Keratinocyte (primary cell): ENCODE measurements around the gene HOXC4. TPM values are rescaled to one million over a fixed set of nuclear protein-coding genes. Genes with fewer than 3 reads are reported as not detected.

Source experiments
- DNase-seq: peaks from one replicate; pipeline ENCODE4 v3.0.0-alpha.2; 2011; ENCODE audit warnings: low read depth, missing footprints, low spot score
- FAIRE-seq: peaks from 2 replicates; lab custom pipeline; 2011; peaks lifted over from hg19 to GRCh38; lab: Jason Lieb, UNC
- H2AFZ ChIP-seq: 2 replicates; pipeline ENCODE4 v1.6.0; 2012; ENCODE audit warnings: low read length, control low read depth, inconsistent platforms; ENCODE audit not compliant: control insufficient read depth
- H3K27ac ChIP-seq: 2 replicates; pipeline ENCODE4 v1.5.1; 2011; ENCODE audit warnings: low read length; ENCODE audit not compliant: control insufficient read depth, insufficient read depth
- H3K27me3 ChIP-seq: 3 replicates; pipeline ENCODE4 v1.6.0; 2011; ENCODE audit warnings: low read length; ENCODE audit not compliant: control insufficient read depth, insufficient read depth; ENCODE audit errors: extremely low read depth
- H3K36me3 ChIP-seq, 2 experiments: 2 replicates in 1 of 2; 3 replicates in 1 of 2; pipeline ENCODE4 v1.5.1; 2011; ENCODE audit warnings: low read length in 2 of 2, mild to moderate bottlenecking in 1 of 2; ENCODE audit not compliant: control insufficient read depth in 2 of 2, insufficient read depth in 2 of 2; ENCODE audit errors: extremely low read depth in 1 of 2
- H3K4me1 ChIP-seq: 3 replicates; pipeline ENCODE4 v1.5.1; 2011; ENCODE audit warnings: low read length; ENCODE audit not compliant: control insufficient read depth, insufficient read depth; ENCODE audit errors: extremely low read depth
- H3K4me2 ChIP-seq: 3 replicates; pipeline ENCODE4 v1.6.0; 2011; ENCODE audit warnings: low read depth, low read length; ENCODE audit not compliant: control insufficient read depth, insufficient read depth; ENCODE audit errors: extremely low read depth
- H3K4me3 ChIP-seq, 3 experiments: fragments of 200-600 bp in 1 of 3; sonication (generic) in 1 of 3; 2 replicates in 2 of 3; 3 replicates in 1 of 3; pipeline ENCODE4 v1.5.1; 2011 to 2016; ENCODE audit warnings: low read length in 3 of 3, mild to moderate bottlenecking in 3 of 3, control low read depth in 2 of 3, inconsistent platforms in 1 of 3, low read depth in 1 of 3, mixed read lengths in 1 of 3, mixed run types in 1 of 3, moderate library complexity in 1 of 3; ENCODE audit not compliant: control insufficient read depth in 2 of 3, insufficient read depth in 2 of 3; ENCODE audit errors: extremely low read depth in 1 of 3
- H3K79me2 ChIP-seq: 2 replicates; pipeline ENCODE4 v1.6.0; 2012; ENCODE audit warnings: low read length; ENCODE audit not compliant: control insufficient read depth, insufficient read depth
- H3K9ac ChIP-seq: 3 replicates; pipeline ENCODE4 v1.6.0; 2011; ENCODE audit warnings: low read length; ENCODE audit not compliant: control insufficient read depth, insufficient read depth; ENCODE audit errors: extremely low read depth
- H3K9me1 ChIP-seq: 3 replicates; pipeline ENCODE4 v1.6.0; 2011; ENCODE audit warnings: low read length; ENCODE audit not compliant: control insufficient read depth, insufficient read depth; ENCODE audit errors: extremely low read depth
- H3K9me3 ChIP-seq: 2 replicates; pipeline ENCODE4 v1.5.1; 2012; ENCODE audit warnings: low read depth, low read length; ENCODE audit not compliant: control insufficient read depth
- H4K20me1 ChIP-seq: 3 replicates; pipeline ENCODE4 v1.6.0; 2011; ENCODE audit warnings: low read length; ENCODE audit not compliant: control insufficient read depth, insufficient read depth; ENCODE audit errors: extremely low read depth
- CTCF ChIP-seq, 3 experiments: IDR thresholded peaks in 1 of 3; conservative IDR thresholded peaks in 1 of 3; optimal IDR thresholded peaks in 1 of 3; 2 replicates in 2 of 3; 3 replicates in 1 of 3; pipeline versions ENCODE3 to v1.5.1; 2011; ENCODE audit warnings: low read length in 3 of 3, mild to moderate bottlenecking in 3 of 3, moderate library complexity in 2 of 3, control low read depth in 1 of 3, inconsistent platforms in 1 of 3; ENCODE audit not compliant: insufficient read depth in 2 of 3; ENCODE audit errors: extremely low read depth in 1 of 3
- EZH2 ChIP-seq: IDR thresholded peaks from one replicate; pipeline ENCODE4 v1.6.1; 2012; ENCODE audit warnings: inconsistent platforms, mild to moderate bottlenecking, low read length, moderate library complexity
- dilution Hi-C: fragments of 300-500 bp; cut with MboI; formaldehyde crosslinking; loops from one replicate; pipeline ENCODE4 v1.7.0; 2020; ENCODE audit warnings: low sequenced_read_pairs; ENCODE audit not compliant: extremely low pct_ligation_motif_present
- polyA plus RNA-seq, 5 experiments: library from polyadenylated mRNA; depleted of rRNA in 3 of 5; stranded (reverse) in 3 of 5; stranded (forward) in 1 of 5; unstranded in 1 of 5; fragments of >200 nt; gene quantifications; 1 replicate in 1 of 5; 2 replicates in 3 of 5; 3 replicates in 1 of 5; pipeline versions ENCODE4 v1.2.1 to v1.2.3, GENCODE V29; 2011 to 2012; ENCODE audit warnings: missing spikeins in 2 of 5, low read depth in 1 of 5, low replicate concordance in 1 of 5

Gene HOXC4
- polyA plus RNA-seq, 1 donor (not counting 4 experiments of a cell fraction or from before 2014, with no cell fraction given) = 1.8 TPM

- TF ChIP-seq EZH2 (no peak), CTCF (optimal IDR thresholded peaks at IDR 0.05 in 1 of 3, IDR thresholded peaks at IDR 0.05 in 1 of 3, conservative IDR thresholded peaks at IDR 0.05 in 1 of 3; ENCODE audit: extremely low read depth in 1 of 3, insufficient read depth in 2 of 3, low read length in 3 of 3) (no peak)
- Histone ChIP-seq H4K20me1 (no peaks in the 10 kb centered on the region), H3K4me2 (peak overlapping the region; percentile 96), H2AFZ (peak overlapping the region; percentile 31), H3K79me2 (peaks cover 81% of the 10 kb centered on the region), H3K9me1 (no peaks in the 10 kb centered on the region), H3K27ac (peak overlapping the region; percentile 98), H3K4me3 (peak overlapping the region; percentile 21 to 82 (median 74)), H3K36me3 (no peaks in the 10 kb centered on the region), H3K9me3 (no peaks in the 10 kb centered on the region), H3K27me3 (no peaks in the 10 kb centered on the region), H3K9ac (peak overlapping the region; percentile 98), H3K4me1 (peaks cover 68% of the 10 kb centered on the region)
- dilution Hi-C loops = no loop called here
- DNase-seq (no peak), FAIRE-seq (no peak)
Observed at GRCh38 chr12:54020591-54021405, 32.8 kb upstream of the HOXC4 start.

- dilution Hi-C loops = no loop called here
- Histone ChIP-seq H3K36me3 (no peaks in the 10 kb centered on the region), H3K9me3 (no peaks in the 10 kb centered on the region), H3K79me2 (peaks cover 82% of the 10 kb centered on the region), H3K9me1 (no peaks in the 10 kb centered on the region), H3K27ac (peak overlapping the region; percentile 98), H3K4me2 (peak overlapping the region; percentile 96), H3K4me3 (peak overlapping the region; percentile 21 to 82 (median 74)), H4K20me1 (no peaks in the 10 kb centered on the region), H3K4me1 (peaks cover 71% of the 10 kb centered on the region), H3K9ac (peak overlapping the region; percentile 98), H3K27me3 (no peaks in the 10 kb centered on the region), H2AFZ (peak overlapping the region; percentile 31)
- FAIRE-seq (peak; percentile 9), DNase-seq (no peak)
- TF ChIP-seq CTCF (optimal IDR thresholded peaks at IDR 0.05 in 1 of 3, IDR thresholded peaks at IDR 0.05 in 1 of 3, conservative IDR thresholded peaks at IDR 0.05 in 1 of 3; ENCODE audit: extremely low read depth in 1 of 3, insufficient read depth in 2 of 3, low read length in 3 of 3) (peak; percentile 50 to 68 (median 62)), EZH2 (no peak)
Observed at GRCh38 chr12:54021432-54022013, 32.1 kb upstream of the HOXC4 start.
